ENCODE data around the gene EGR2.

The EGR2 gene

DNA sequence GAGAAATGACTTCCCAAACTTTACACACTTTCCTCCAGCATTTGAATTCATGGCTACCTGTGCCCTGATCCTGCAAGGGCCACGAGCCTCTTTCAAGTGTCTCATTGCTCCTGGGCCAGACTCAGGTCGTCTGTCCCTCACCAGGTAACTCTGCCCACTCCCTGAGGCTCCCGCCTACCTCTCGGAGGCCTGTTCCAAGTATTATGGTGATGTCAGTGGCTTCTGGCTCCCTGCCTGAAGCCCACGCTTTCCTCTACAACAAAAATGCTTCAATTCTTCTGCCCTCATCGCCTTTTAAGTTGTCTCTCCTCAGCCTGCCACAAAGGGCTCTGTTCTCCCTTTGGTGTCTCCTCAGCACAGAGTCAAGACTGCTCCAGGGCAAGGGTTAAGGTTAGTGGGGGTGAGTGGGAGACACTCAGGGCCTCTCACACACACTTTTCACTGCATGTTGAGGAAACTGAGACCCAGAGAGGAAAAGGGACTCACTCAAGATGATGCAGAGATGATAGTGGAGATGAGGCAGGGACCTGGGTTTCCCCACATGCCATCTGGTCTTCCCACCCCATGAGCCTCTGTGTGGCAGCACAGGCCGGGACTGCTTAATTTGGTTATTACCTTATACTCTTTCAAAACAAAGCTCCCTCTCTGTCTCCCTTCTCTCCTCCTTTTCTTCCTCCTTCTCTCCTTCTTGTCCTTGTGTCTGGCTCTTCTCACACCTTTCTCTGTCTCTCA lies 28.3 kb upstream of the EGR2 start:
- Histone ChIP-seq H3K4me1 (ENCODE audit: control insufficient read depth, insufficient read depth, low read length) (no peaks in the 10 kb centered on the region), H3K9me3 (ENCODE audit: control insufficient read depth, insufficient read depth, low read length) (peaks cover 4% of the 10 kb centered on the region), H3K9ac (ENCODE audit: low read depth, low read length) (no peak overlapping the region), H3K4me3 (ENCODE audit: low read depth, low read length) (no peak overlapping the region), H3K27me3 (ENCODE audit: control insufficient read depth, insufficient read depth, low read length) (no peaks in the 10 kb centered on the region), H3K36me3 (ENCODE audit: control insufficient read depth, insufficient read depth, low read length) (no peaks in the 10 kb centered on the region)

- Histone ChIP-seq H3K27me3 (ENCODE audit: control insufficient read depth, insufficient read depth, low read length) (no peaks in the 10 kb centered on the region), H3K9me3 (ENCODE audit: control insufficient read depth, insufficient read depth, low read length) (peaks cover 4% of the 10 kb centered on the region), H3K4me3 (ENCODE audit: low read depth, low read length) (no peak overlapping the region), H3K9ac (ENCODE audit: low read depth, low read length) (no peak overlapping the region), H3K4me1 (ENCODE audit: control insufficient read depth, insufficient read depth, low read length) (no peaks in the 10 kb centered on the region), H3K36me3 (ENCODE audit: control insufficient read depth, insufficient read depth, low read length) (no peaks in the 10 kb centered on the region)
Observed at GRCh38 chr10:62843600-62843999, 27.4 kb upstream of the EGR2 start.

GRCh38 chr10:62842983-62843382 lies 26.8 kb upstream of the EGR2 start:
- no peaks in the 10 kb centered on the region for H3K4me1 ChIP-seq (ENCODE audit: control insufficient read depth, insufficient read depth, low read length)
- no peaks in the 10 kb centered on the region for H3K27me3 ChIP-seq (ENCODE audit: control insufficient read depth, insufficient read depth, low read length)
- no peaks in the 10 kb centered on the region for H3K36me3 ChIP-seq (ENCODE audit: control insufficient read depth, insufficient read depth, low read length)
- H3K4me3 ChIP-seq (ENCODE audit: low read depth, low read length), result no peak overlapping the region
- no peak overlapping the region for H3K9ac ChIP-seq (ENCODE audit: low read depth, low read length)
- peaks cover 4% of the 10 kb centered on the region for H3K9me3 ChIP-seq (ENCODE audit: control insufficient read depth, insufficient read depth, low read length)

DNA sequence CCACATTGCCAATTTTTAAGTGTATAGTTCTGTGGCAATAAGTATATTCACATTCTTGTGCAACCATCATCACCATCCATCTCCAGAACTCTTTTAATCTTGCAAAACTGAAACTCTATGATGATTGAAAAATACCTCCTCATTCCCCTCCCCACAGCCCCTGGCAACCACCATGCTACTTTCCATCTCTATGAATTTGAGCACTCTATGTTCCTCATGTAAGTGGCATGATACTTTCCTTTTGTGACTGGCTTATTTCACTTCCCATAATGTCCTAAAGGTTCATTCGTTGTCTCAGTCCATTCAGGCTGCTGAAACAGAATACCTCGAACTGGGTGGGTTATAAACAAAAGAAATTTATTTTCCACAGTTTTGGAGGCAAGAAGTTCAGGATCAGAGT lies 23.4 kb upstream of the EGR2 start:
- Histone ChIP-seq H3K4me1 (ENCODE audit: control insufficient read depth, insufficient read depth, low read length) (no peaks in the 10 kb centered on the region), H3K9me3 (ENCODE audit: control insufficient read depth, insufficient read depth, low read length) (no peaks in the 10 kb centered on the region), H3K9ac (ENCODE audit: low read depth, low read length) (no peak overlapping the region), H3K27me3 (ENCODE audit: control insufficient read depth, insufficient read depth, low read length) (no peaks in the 10 kb centered on the region), H3K4me3 (ENCODE audit: low read depth, low read length) (no peak overlapping the region), H3K36me3 (ENCODE audit: control insufficient read depth, insufficient read depth, low read length) (no peaks in the 10 kb centered on the region)

DNA sequence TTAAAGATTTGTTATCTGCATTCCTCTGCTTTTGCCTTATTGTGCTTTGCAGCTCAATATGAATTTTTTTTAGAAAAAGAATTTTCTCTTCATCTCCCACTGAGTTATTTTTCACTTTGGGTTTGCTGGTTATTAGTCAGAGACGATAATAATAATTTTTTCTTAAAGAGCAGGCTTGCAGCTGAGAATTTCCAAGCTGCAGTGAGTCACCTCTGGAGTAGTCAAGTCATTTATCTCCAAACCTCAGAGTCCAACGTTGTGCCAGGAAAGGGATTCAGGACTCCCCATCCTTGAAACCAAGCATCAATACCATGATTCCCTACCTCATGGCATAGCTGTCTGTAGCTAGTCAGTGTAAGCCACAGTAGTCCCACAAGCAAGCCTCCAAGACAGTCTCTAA lies 15.2 kb upstream of the EGR2 start:
- no peaks in the 10 kb centered on the region for H3K27me3 ChIP-seq (ENCODE audit: control insufficient read depth, insufficient read depth, low read length)
- H3K9me3 ChIP-seq (ENCODE audit: control insufficient read depth, insufficient read depth, low read length), result no peaks in the 10 kb centered on the region
- no peaks in the 10 kb centered on the region for H3K4me1 ChIP-seq (ENCODE audit: control insufficient read depth, insufficient read depth, low read length)
- no peaks in the 10 kb centered on the region for H3K36me3 ChIP-seq (ENCODE audit: control insufficient read depth, insufficient read depth, low read length)
- no peak overlapping the region for H3K4me3 ChIP-seq (ENCODE audit: low read depth, low read length)
- H3K9ac ChIP-seq (ENCODE audit: low read depth, low read length), result no peak overlapping the region

GRCh38 chr10:62830679-62831078 lies 14.5 kb upstream of the EGR2 start:
- no peaks in the 10 kb centered on the region for H3K27me3 ChIP-seq (ENCODE audit: control insufficient read depth, insufficient read depth, low read length)
- H3K9me3 ChIP-seq (ENCODE audit: control insufficient read depth, insufficient read depth, low read length), result no peaks in the 10 kb centered on the region
- no peak overlapping the region for H3K9ac ChIP-seq (ENCODE audit: low read depth, low read length)
- no peaks in the 10 kb centered on the region for H3K4me1 ChIP-seq (ENCODE audit: control insufficient read depth, insufficient read depth, low read length)
- H3K36me3 ChIP-seq (ENCODE audit: control insufficient read depth, insufficient read depth, low read length), result no peaks in the 10 kb centered on the region
- H3K4me3 ChIP-seq (ENCODE audit: low read depth, low read length), result no peak overlapping the region

- Histone ChIP-seq H3K9ac (ENCODE audit: low read depth, low read length) (no peak overlapping the region), H3K4me1 (ENCODE audit: control insufficient read depth, insufficient read depth, low read length) (no peaks in the 10 kb centered on the region), H3K4me3 (ENCODE audit: low read depth, low read length) (no peak overlapping the region), H3K9me3 (ENCODE audit: control insufficient read depth, insufficient read depth, low read length) (no peaks in the 10 kb centered on the region), H3K27me3 (ENCODE audit: control insufficient read depth, insufficient read depth, low read length) (no peaks in the 10 kb centered on the region), H3K36me3 (ENCODE audit: control insufficient read depth, insufficient read depth, low read length) (no peaks in the 10 kb centered on the region)
Observed at GRCh38 chr10:62829622-62830021, 13.5 kb upstream of the EGR2 start.

DNA sequence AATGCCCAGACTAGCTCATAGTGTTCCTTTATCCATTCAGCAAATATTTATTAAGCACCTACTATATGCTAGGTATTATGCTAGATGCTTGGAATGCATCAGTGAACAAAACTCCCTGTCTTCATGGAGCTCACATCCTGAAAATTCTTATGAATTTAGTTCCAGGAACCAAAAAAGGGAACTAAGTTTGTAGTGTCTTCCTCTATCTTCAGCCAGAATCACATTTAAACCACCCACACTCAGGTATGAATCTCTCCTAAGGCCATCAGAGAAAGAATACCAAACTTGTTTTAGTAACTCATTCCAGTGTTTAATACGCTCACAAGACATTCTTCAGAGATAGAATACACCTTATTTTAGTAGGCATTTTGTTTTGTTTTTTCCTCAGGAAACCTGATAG lies 10.1 kb upstream of the EGR2 start:
- H3K4me3 ChIP-seq (ENCODE audit: low read depth, low read length), result no peak overlapping the region
- H3K9me3 ChIP-seq (ENCODE audit: control insufficient read depth, insufficient read depth, low read length), result no peaks in the 10 kb centered on the region
- H3K9ac ChIP-seq (ENCODE audit: low read depth, low read length), result no peak overlapping the region
- H3K27me3 ChIP-seq (ENCODE audit: control insufficient read depth, insufficient read depth, low read length), result peaks cover 3% of the 10 kb centered on the region
- no peaks in the 10 kb centered on the region for H3K36me3 ChIP-seq (ENCODE audit: control insufficient read depth, insufficient read depth, low read length)
- H3K4me1 ChIP-seq (ENCODE audit: control insufficient read depth, insufficient read depth, low read length), result no peaks in the 10 kb centered on the region

- Histone ChIP-seq H3K9ac (ENCODE audit: low read depth, low read length) (no peak overlapping the region), H3K4me3 (ENCODE audit: low read depth, low read length) (no peak overlapping the region), H3K36me3 (ENCODE audit: control insufficient read depth, insufficient read depth, low read length) (no peaks in the 10 kb centered on the region), H3K4me1 (ENCODE audit: control insufficient read depth, insufficient read depth, low read length) (no peaks in the 10 kb centered on the region), H3K27me3 (ENCODE audit: control insufficient read depth, insufficient read depth, low read length) (peaks cover 44% of the 10 kb centered on the region), H3K9me3 (ENCODE audit: control insufficient read depth, insufficient read depth, low read length) (no peaks in the 10 kb centered on the region)
Observed at GRCh38 chr10:62820586-62820985, 4.4 kb upstream of the EGR2 start.

GRCh38 chr10:62819141-62819920 lies 3.2 kb upstream of the EGR2 start:
- Histone ChIP-seq H3K9ac (ENCODE audit: low read depth, low read length) (no peak overlapping the region), H3K27me3 (ENCODE audit: control insufficient read depth, insufficient read depth, low read length) (peaks cover 54% of the 10 kb centered on the region), H3K4me3 (ENCODE audit: low read depth, low read length) (peak overlapping the region; percentile 30)

GRCh38 chr10:62818426-62819011 lies 2.4 kb upstream of the EGR2 start:
- H3K4me1 ChIP-seq (ENCODE audit: control insufficient read depth, insufficient read depth, low read length), result no peaks in the 10 kb centered on the region
- H3K9ac ChIP-seq (ENCODE audit: low read depth, low read length), result no peak overlapping the region
- no peaks in the 10 kb centered on the region for H3K9me3 ChIP-seq (ENCODE audit: control insufficient read depth, insufficient read depth, low read length)
- no peaks in the 10 kb centered on the region for H3K36me3 ChIP-seq (ENCODE audit: control insufficient read depth, insufficient read depth, low read length)
- peak overlapping the region; percentile 43 for H3K4me3 ChIP-seq (ENCODE audit: low read depth, low read length)
- peaks cover 61% of the 10 kb centered on the region for H3K27me3 ChIP-seq (ENCODE audit: control insufficient read depth, insufficient read depth, low read length)

More at GRCh38 chr10:62819141-62819920, 3.2 kb upstream of the EGR2 start:
- Histone ChIP-seq H3K4me1 (ENCODE audit: control insufficient read depth, insufficient read depth, low read length) (no peaks in the 10 kb centered on the region), H3K9me3 (ENCODE audit: control insufficient read depth, insufficient read depth, low read length) (no peaks in the 10 kb centered on the region), H3K36me3 (ENCODE audit: control insufficient read depth, insufficient read depth, low read length) (no peaks in the 10 kb centered on the region)

All from iPS-15b (cell line).